ENCODE measurements around the gene RFC5. TPM values are rescaled to one million over a fixed set of nuclear protein-coding genes. Genes with fewer than 3 reads are reported as not detected.

Gene RFC5
- total and polyA plus RNA-seq, 2 of the 8 experiments (the other 6 are each of a cell fraction or from before 2014, with no cell fraction given) = 34.4 to 40.6 TPM

GRCh38 chr12:118017926-118018325, 1.4 kb downstream of the RFC5 start:
- H2AFZ ChIP-seq (ENCODE audit: low read length) = no peak overlapping the region
- no peak overlapping the region for H3K27ac ChIP-seq (ENCODE audit: low read depth, low read length)
- H3K14ac ChIP-seq (ENCODE audit: insufficient read length) = no peak overlapping the region
- no peak overlapping the region for H4K8ac ChIP-seq (ENCODE audit: extremely low read depth, insufficient read depth, low read length)
- H3K4me1 ChIP-seq (replicated peaks in 1 of 4; ENCODE audit: control insufficient read depth in 3 of 4, insufficient read depth in 4 of 4, low read length in 3 of 4) = no peaks in the 10 kb centered on the region; a peak in 1 of 7 replicates
- peaks cover 8 to 43% (median 32%) of the 10 kb centered on the region in 4 experiments for H3K36me3 ChIP-seq (ENCODE audit: control insufficient read depth in 2 of 4, insufficient read depth in 4 of 4, low read length in 3 of 4)
- H2BK12ac ChIP-seq (ENCODE audit: low read depth, low read length) = no peak overlapping the region
- ChIA-PET POLR2A (ENCODE audit: partially characterized antibody) (interaction anchor here (9.0 kb wide), 1 partner anchor 15 kb away, joined by 113 read pairs; no protein-coding TSS in a partner anchor), CTCF (ENCODE audit: partially characterized antibody) (interaction anchor here (1.0 to 2.9 kb wide), 4 partner anchors 12 to 143 kb away, joined by 3 to 16 read pairs (median 3); no protein-coding TSS in a partner anchor)
- no peaks in the 10 kb centered on the region for H3K79me1 ChIP-seq (ENCODE audit: low read depth, low read length)
- peaks cover 3% of the 10 kb centered on the region for H3K23me2 ChIP-seq (ENCODE audit: low read depth, low read length)
- peaks cover 0 to 2% of the 10 kb centered on the region in 2 experiments for H4K20me1 ChIP-seq (replicated peaks in 1 of 2; ENCODE audit: control insufficient read depth in 1 of 2, insufficient read depth in 2 of 2, low read length in 2 of 2)
- H2BK120ac ChIP-seq (replicated peaks; ENCODE audit: low read depth, low read length) = no peak overlapping the region
- H2BK15ac ChIP-seq (ENCODE audit: low read length) = no peak overlapping the region
- peak overlapping the region; percentile 75 to 84; a peak in 2 of 4 replicates for H3K4me2 ChIP-seq (ENCODE audit: insufficient read depth in 1 of 2, low read depth in 2 of 2, low read length in 2 of 2)
- no peak for FAIRE-seq
- DNase-seq (ENCODE audit: low read depth in 1 of 2, low spot score in 2 of 2) = no peak
- no peaks in the 10 kb centered on the region for H3K27me3 ChIP-seq (replicated peaks in 1 of 4; ENCODE audit: control insufficient read depth in 3 of 4, extremely low read depth in 1 of 4, insufficient read depth in 3 of 4, low read length in 3 of 4)
- H4K5ac ChIP-seq (ENCODE audit: insufficient read length, low read depth, low read length) = no peak overlapping the region
- no peak overlapping the region for H2BK20ac ChIP-seq (ENCODE audit: low read length)
- H3K9me3 ChIP-seq (ENCODE audit: insufficient read depth in 2 of 2, low read depth in 1 of 2, low read length in 1 of 2) = no peaks in the 10 kb centered on the region
- no peak overlapping the region for H3K23ac ChIP-seq (ENCODE audit: insufficient read length)
- no peak overlapping the region for H3K18ac ChIP-seq (ENCODE audit: extremely low read depth, low read length)
- H3K79me2 ChIP-seq (ENCODE audit: control insufficient read depth in 1 of 2, insufficient read depth in 2 of 2, low read length in 2 of 2) = peaks cover 8 to 16% of the 10 kb centered on the region in 2 experiments; a peak in 3 of 4 replicates
- TF ChIP-seq HDAC2 (IDR thresholded peaks at IDR 0.05; ENCODE audit: borderline replicate concordance in 1 of 2, low read depth in 2 of 2, low read length in 2 of 2) (no peak), MAX (IDR thresholded peaks at IDR 0.05) (no peak), JUN (IDR thresholded peaks at IDR 0.05; ENCODE audit: low read depth, low read length) (no peak), ATF2 (IDR thresholded peaks at IDR 0.05; ENCODE audit: low read length) (no peak), POLR2AphosphoS5 (IDR thresholded peaks at IDR 0.05; ENCODE audit: low read depth, low read length) (no peak), SIN3A (conservative IDR thresholded peaks at IDR 0.05 in 1 of 2, IDR thresholded peaks at IDR 0.05 in 1 of 2; ENCODE audit: low read depth in 1 of 2, low read length in 2 of 2) (no peak), CHD1 (IDR thresholded peaks at IDR 0.05; ENCODE audit: low read depth, low read length) (no peak), MAFK (IDR thresholded peaks at IDR 0.05; ENCODE audit: low read depth, low read length) (no peak)
- H3K9ac ChIP-seq (replicated peaks in 1 of 4; ENCODE audit: extremely low read depth in 1 of 4, low read depth in 3 of 4, low read length in 3 of 4) = 0 out of 7 replicates have a peak overlapping the region, but pooled peaks of 1 of the 4 experiments have one; percentile 93
- H4K91ac ChIP-seq (replicated peaks; ENCODE audit: insufficient read length, low read length) = no peak overlapping the region
- H2AK5ac ChIP-seq (ENCODE audit: low read depth, low read length) = no peak overlapping the region
- peak overlapping the region in 2 of 4 experiments; percentile 70 to 88; a peak in 2 of 8 replicates for H3K4me3 ChIP-seq (ENCODE audit: extremely low read depth in 1 of 4, insufficient read depth in 2 of 4, low read depth in 3 of 4, low read length in 4 of 4)
- H2BK5ac ChIP-seq (ENCODE audit: low read depth, low read length) = no peak overlapping the region
- no peak overlapping the region for H3K56ac ChIP-seq (replicated peaks; ENCODE audit: insufficient read length, low read depth, low read length)
- no peak overlapping the region for H3K4ac ChIP-seq (replicated peaks; ENCODE audit: insufficient read length, low read depth, low read length)
